Osteocyte (in vitro differentiated cells): ENCODE measurements around the gene TIE1. TPM values are rescaled to one million over a fixed set of nuclear protein-coding genes. Genes with fewer than 3 reads are reported as not detected.

ENCODE experiments used
- DNase-seq: peaks from one replicate; pipeline ENCODE4 v3.0.0; 2021; ENCODE audit warnings: mixed read lengths; ENCODE audit not compliant: unreplicated experiment; ENCODE audit errors: extremely low spot score
- H3K27ac Mint-ChIP-seq: one replicate; pipeline ENCODE4 v1.8.0; 2021; ENCODE audit warnings: mild to moderate bottlenecking, mixed read lengths; ENCODE audit not compliant: unreplicated experiment
- H3K27me3 Mint-ChIP-seq: one replicate; pipeline ENCODE4 v1.8.0; 2021; ENCODE audit warnings: mixed read lengths; ENCODE audit not compliant: unreplicated experiment
- H3K36me3 Mint-ChIP-seq: one replicate; pipeline ENCODE4 v1.8.0; 2021; ENCODE audit warnings: mixed read lengths; ENCODE audit not compliant: unreplicated experiment
- H3K4me1 Mint-ChIP-seq: one replicate; pipeline ENCODE4 v1.8.0; 2021; ENCODE audit warnings: mixed read lengths; ENCODE audit not compliant: unreplicated experiment
- H3K4me3 Mint-ChIP-seq: one replicate; pipeline ENCODE4 v1.8.0; 2021; ENCODE audit warnings: mild to moderate bottlenecking, moderate library complexity, mixed read lengths; ENCODE audit not compliant: unreplicated experiment
- H3K9me3 Mint-ChIP-seq: one replicate; pipeline ENCODE4 v1.8.0; 2021; ENCODE audit warnings: mixed read lengths; ENCODE audit not compliant: unreplicated experiment
- total RNA-seq: library from RNA; stranded (reverse); gene quantifications from 2 replicates; pipeline ENCODE4 v1.2.1, GENCODE V29; 2021
- TF ChIP-seq, protein P1 (sequence below): fragments of 200-600 bp; sonication (generic); IDR thresholded peaks from 2 replicates; pipeline ENCODE4 v1.5.0; 2021; ENCODE audit warnings: antibody characterized with exemption, mild to moderate bottlenecking, moderate library complexity

The TIE1 gene
- total RNA-seq, 1 donor from 2014 or later: not detected

DNA sequence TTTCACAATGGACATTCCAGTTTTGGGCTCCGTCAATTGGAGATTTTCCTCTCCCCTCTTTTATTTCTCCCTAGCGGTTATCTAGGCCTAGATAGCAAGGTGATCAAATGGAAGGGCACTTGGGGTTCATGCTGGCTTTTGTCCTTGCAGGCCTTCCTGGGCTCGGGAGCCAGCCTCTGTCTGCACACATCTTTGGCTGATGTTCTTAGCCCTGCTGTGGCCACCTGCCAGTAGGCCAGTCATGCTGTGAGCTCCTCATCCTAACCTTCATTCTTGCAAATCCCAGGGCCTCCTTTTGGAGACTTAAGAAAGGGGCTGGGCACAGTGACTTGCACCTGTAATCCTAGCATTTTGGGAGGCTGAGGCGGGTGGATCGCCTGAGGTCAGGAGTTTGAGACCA, 13.5 kb downstream of the TIE1 start:
- Mint-ChIP-seq H3K27ac (no peak overlapping the region), H3K4me3 (no peak overlapping the region), H3K9me3 (no peaks in the 10 kb centered on the region), H3K36me3 (no peaks in the 10 kb centered on the region), H3K4me1 (no peaks in the 10 kb centered on the region), H3K27me3 (no peaks in the 10 kb centered on the region)
- TF ChIP-seq, protein P1, sequence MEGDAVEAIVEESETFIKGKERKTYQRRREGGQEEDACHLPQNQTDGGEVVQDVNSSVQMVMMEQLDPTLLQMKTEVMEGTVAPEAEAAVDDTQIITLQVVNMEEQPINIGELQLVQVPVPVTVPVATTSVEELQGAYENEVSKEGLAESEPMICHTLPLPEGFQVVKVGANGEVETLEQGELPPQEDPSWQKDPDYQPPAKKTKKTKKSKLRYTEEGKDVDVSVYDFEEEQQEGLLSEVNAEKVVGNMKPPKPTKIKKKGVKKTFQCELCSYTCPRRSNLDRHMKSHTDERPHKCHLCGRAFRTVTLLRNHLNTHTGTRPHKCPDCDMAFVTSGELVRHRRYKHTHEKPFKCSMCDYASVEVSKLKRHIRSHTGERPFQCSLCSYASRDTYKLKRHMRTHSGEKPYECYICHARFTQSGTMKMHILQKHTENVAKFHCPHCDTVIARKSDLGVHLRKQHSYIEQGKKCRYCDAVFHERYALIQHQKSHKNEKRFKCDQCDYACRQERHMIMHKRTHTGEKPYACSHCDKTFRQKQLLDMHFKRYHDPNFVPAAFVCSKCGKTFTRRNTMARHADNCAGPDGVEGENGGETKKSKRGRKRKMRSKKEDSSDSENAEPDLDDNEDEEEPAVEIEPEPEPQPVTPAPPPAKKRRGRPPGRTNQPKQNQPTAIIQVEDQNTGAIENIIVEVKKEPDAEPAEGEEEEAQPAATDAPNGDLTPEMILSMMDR: no peak
- no peak for DNase-seq

DNA sequence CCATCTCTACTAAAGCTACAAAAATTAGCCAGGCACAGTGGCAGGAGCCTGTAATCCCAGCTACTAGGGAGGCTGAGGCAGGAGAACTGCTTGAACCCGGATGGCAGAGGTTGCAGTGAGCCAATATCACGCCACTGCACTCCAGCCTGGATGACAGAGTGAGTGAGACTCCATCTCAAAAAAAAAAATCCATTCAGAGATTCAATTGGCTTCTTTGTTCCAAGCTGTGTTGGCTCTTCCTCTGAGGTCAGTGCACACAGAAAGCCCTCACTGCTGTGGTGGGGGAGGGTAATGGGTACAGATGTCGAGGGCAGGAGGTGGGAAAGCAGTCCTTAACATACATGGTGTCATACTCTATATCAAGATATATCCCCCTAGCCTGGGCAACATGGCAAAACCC, 14.7 kb downstream of the TIE1 start:
- no peak for DNase-seq
- TF ChIP-seq, protein P1: no peak
- Mint-ChIP-seq H3K4me3 (no peak overlapping the region), H3K36me3 (no peaks in the 10 kb centered on the region), H3K27ac (no peak overlapping the region), H3K4me1 (no peaks in the 10 kb centered on the region), H3K9me3 (no peaks in the 10 kb centered on the region), H3K27me3 (no peaks in the 10 kb centered on the region)

DNA sequence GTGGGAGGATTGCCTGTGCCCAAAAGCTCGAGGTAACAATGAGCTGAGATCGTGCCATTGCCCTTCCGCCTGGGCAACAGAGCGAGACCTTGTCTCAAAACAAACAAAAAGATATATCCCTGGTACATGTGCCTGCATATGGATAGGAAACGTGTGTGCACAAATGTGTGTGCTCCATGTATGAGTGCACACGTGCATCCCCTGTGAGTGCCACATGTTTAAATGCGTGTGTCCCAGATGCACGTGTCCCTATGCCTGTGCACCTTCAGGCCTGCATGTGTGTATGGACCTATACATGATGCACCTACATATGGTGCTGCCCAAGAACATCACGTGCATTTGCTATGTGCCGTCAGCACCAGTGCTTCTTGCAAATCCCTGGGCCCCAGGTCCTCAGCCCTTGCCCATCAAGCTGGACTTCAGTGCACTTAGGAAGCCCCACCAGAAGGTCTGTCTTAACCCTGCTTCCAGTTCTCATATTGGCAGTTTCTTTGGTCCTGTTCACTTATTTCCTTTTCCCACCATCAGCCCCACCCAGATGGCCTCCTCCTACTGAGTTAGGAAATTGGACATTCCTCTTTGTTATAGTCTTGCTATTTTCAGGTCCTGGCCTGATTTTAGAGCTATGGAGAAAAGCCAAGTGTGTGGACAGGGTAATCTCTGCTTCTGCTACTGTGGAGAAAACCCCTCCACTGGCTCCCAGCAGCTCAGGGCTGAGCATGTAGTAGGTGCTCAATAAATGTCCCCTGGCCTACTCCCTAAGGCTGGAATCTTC, 15.4 kb downstream of the TIE1 start:
- Mint-ChIP-seq H3K4me1 (no peaks in the 10 kb centered on the region), H3K4me3 (no peak overlapping the region), H3K36me3 (no peaks in the 10 kb centered on the region), H3K27ac (no peak overlapping the region), H3K9me3 (no peaks in the 10 kb centered on the region), H3K27me3 (no peaks in the 10 kb centered on the region)
- no peak for DNase-seq
- TF ChIP-seq, protein P1: no peak

DNA sequence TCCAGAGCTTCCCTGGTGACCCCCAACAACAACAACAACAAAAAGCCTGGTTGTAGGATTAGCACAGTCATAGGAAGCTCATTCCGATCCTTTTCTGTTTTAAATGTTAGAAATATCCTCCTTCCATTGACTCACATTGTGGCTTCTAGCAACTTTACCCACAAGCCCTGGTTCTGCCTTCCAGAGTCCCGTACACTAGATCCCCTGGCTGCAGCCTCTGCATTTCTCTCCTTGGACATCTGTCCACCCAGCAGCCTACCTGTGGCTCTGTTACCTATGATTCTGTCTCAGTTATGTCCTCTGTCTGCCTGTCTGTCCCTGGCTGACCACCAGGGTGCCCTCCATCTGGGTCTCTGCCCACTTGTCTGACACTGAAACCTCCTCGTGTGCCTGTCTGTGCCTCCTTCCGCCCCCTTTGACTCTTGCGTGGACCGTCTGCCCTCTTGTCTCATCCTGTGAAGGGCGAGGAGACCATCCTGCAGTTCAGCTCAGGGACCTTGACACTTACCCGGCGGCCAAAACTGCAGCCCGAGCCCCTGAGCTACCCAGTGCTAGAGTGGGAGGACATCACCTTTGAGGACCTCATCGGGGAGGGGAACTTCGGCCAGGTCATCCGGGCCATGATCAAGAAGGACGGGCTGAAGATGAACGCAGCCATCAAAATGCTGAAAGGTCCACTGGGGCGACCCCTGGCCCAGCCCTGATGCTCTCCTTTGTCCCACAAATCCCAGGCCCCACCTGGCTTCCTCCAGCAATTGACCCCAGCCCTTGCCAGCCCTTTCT, 16.1 kb downstream of the TIE1 start:
- TF ChIP-seq, protein P1: peak; percentile 15
- Mint-ChIP-seq H3K9me3 (no peaks in the 10 kb centered on the region), H3K4me1 (no peaks in the 10 kb centered on the region), H3K27me3 (no peaks in the 10 kb centered on the region), H3K36me3 (no peaks in the 10 kb centered on the region), H3K27ac (no peak overlapping the region), H3K4me3 (no peak overlapping the region)
- DNase-seq: no peak

DNA sequence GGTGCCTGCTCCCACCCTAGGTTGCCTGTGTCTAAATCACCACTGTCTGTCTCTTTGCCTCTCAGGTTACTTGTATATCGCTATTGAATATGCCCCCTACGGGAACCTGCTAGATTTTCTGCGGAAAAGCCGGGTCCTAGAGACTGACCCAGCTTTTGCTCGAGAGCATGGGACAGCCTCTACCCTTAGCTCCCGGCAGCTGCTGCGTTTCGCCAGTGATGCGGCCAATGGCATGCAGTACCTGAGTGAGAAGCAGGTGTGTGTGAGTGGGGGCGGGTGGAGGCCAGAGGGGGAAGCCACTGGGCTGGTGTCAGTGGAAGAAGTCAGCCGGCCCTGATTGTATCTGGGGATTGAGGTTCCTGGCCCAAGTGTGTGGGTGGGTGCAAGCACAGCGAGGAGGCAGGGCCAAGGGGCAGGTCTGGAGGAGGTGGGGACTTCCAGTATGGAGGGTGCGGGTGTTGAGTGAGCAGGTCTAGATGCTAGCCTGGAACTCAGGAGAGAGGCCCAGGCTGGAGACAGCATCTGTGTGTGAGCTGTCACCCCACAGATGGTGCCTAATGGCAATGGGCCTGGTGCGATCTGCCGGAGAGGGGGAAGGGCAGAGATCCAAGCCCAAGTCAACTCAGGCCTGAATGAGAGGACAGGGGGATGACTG, 17.2 kb downstream of the TIE1 start:
- no peaks in the 10 kb centered on the region for H3K4me1 Mint-ChIP-seq
- H3K36me3 Mint-ChIP-seq: no peaks in the 10 kb centered on the region
- H3K4me3 Mint-ChIP-seq: no peak overlapping the region
- no peak overlapping the region for H3K27ac Mint-ChIP-seq
- TF ChIP-seq, protein P1: no peak
- H3K9me3 Mint-ChIP-seq: no peaks in the 10 kb centered on the region
- no peak for DNase-seq
- H3K27me3 Mint-ChIP-seq: no peaks in the 10 kb centered on the region
